Measurements from ENCODE around the gene GABBR2.

GRCh38 chr9:98654247-98654646, 54.5 kb downstream of the GABBR2 start:
- TF ChIP-seq, protein P1, sequence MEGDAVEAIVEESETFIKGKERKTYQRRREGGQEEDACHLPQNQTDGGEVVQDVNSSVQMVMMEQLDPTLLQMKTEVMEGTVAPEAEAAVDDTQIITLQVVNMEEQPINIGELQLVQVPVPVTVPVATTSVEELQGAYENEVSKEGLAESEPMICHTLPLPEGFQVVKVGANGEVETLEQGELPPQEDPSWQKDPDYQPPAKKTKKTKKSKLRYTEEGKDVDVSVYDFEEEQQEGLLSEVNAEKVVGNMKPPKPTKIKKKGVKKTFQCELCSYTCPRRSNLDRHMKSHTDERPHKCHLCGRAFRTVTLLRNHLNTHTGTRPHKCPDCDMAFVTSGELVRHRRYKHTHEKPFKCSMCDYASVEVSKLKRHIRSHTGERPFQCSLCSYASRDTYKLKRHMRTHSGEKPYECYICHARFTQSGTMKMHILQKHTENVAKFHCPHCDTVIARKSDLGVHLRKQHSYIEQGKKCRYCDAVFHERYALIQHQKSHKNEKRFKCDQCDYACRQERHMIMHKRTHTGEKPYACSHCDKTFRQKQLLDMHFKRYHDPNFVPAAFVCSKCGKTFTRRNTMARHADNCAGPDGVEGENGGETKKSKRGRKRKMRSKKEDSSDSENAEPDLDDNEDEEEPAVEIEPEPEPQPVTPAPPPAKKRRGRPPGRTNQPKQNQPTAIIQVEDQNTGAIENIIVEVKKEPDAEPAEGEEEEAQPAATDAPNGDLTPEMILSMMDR (conservative IDR thresholded peaks at IDR 0.05 in 1 of 2, IDR thresholded peaks at IDR 0.05 in 1 of 2; ENCODE audit: extremely low read depth in 1 of 2, insufficient read depth in 1 of 2, low read depth in 1 of 2, low read length in 2 of 2): no peak
- no peak for TF ChIP-seq EZH2 (IDR thresholded peaks at IDR 0.05; ENCODE audit: borderline replicate concordance, low read length)

Data from mammary epithelial cell (primary cell).